DOHH2 (cell line): ENCODE measurements around the gene DOCK4.

ENCODE experiments used
- CTCF ChIP-seq: fragments of 200-600 bp; sonication (generic); IDR thresholded peaks from one replicate; pipeline ENCODE4 v1.5.1; 2014; ENCODE audit warnings: antibody characterized with exemption, mild to moderate bottlenecking, low read depth, low read length; ENCODE audit not compliant: poor library complexity, severe bottlenecking
- EZH2phosphoT487 ChIP-seq: fragments of 200-600 bp; sonication (generic); IDR thresholded peaks from 2 replicates; pipeline ENCODE4 v1.6.1; 2017; ENCODE audit warnings: borderline replicate concordance, mild to moderate bottlenecking, antibody characterized with exemption, low read length, moderate library complexity, mixed read lengths

GRCh38 chr7:112118581-112119566 lies 87.3 kb downstream of the DOCK4 start:
- no peak for TF ChIP-seq CTCF
- no peak for TF ChIP-seq EZH2phosphoT487
